ENCODE results near the gene WDCP.

- TF ChIP-seq CTCF (IDR thresholded peaks at IDR 0.05; ENCODE audit: low read depth, low read length, poor library complexity, severe bottlenecking) (no peak), EZH2phosphoT487 (IDR thresholded peaks at IDR 0.05; ENCODE audit: borderline replicate concordance, low read length) (no peak)
Measured at GRCh38 chr2:24054366-24055010, 7.3 kb upstream of the WDCP start.

All from DOHH2 (cell line).